GM04503 (cell line): ENCODE results near the gene RAB40C.

Experiments
- DNase-seq: peaks from one replicate; pipeline ENCODE4 v3.0.0-alpha.2; 2012; ENCODE audit warnings: low read depth

Gene RAB40C

GRCh38 chr16:668519-669171 lies 78.8 kb downstream of the RAB40C start:
- no peak for DNase-seq

DNA sequence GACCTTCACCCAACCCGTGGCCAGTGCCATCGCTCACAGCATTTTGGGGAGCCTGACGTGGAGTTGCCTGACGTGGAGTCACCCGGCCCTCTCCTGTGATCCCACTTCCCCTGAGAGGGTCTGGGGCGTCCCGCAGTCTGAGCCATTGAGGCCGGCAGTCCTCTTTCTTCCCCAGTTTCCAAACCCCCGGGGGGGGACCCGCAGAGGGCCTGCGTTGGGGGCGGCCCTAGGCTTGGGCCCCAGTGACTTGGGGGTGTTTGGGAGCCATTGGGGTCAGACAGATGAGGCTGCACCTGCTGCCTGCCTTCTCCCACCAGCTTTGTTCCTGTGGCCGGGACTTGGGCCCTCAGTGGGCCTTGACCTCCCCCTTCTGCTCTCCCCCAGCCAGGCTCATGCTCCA lies 79.8 kb downstream of the RAB40C start:
- no peak for DNase-seq

GRCh38 chr16:670485-671352 lies 80.9 kb downstream of the RAB40C start:
- DNase-seq, result no peak

GRCh38 chr16:671353-672131 lies 81.7 kb downstream of the RAB40C start:
- DNase-seq, result no peak

DNA sequence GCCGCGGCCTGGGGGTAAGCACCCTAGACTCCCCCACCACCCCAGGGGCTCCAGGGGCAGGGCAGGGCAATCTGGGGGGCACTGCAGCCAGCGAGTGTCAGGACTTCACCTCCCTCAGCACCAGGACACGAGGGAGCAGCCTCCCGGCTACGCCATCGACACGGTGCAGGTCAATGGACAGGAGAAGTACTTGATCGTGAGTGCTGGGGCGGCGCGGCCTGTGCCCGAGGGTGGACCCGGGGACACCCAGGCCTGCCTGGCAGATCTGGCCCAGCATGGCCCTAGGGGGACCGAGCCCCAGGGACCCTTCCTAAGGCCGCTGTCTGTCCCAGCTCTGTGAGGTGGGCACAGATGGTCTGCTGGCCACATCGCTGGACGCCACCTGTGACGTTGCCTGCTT lies 82.5 kb downstream of the RAB40C start:
- DNase-seq, result no peak

DNA sequence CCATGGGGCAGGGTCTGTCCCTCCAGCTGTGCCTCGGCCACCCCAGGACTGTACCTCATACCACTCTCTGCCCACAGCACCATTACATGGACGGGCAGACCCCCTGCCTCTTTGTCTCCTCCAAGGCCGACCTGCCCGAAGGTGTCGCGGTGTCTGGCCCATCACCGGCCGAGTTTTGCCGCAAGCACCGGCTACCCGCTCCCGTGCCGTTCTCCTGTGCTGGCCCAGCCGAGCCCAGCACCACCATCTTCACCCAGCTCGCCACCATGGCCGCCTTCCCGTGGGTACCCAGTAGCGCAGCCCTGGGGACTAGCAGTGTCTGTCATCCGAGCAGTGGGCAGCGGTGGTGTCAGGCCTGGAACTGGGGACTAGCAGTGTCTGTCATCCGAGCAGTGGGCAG lies 83.0 kb downstream of the RAB40C start:
- no peak for DNase-seq

DNA sequence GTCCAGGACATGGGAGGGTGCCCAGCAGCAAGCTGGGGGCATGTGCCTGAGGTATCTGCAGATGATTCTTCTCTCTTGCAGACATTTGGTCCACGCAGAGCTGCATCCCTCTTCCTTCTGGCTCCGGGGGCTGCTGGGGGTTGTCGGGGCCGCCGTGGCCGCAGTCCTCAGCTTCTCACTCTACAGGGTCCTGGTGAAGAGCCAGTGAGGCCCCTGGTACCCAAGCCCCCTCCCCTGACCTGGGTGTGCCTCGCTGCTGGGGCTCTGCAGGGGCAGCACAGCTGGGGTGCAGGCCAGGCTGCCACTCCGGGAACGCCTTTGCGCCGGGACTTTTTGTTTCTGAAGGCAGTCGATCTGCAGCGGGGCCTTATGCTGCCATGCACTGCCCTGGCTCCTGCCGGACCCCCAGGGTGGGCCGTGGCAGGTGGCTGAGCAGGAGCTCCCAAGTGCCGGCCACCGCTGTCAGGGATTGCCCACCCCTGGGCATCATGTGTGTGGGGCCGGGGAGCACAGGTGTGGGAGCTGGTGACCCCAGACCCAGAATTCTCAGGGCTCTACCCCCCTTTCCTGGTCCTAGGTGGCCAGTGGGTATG lies 83.6 kb downstream of the RAB40C start:
- no peak for DNase-seq

GRCh38 chr16:674214-674881 lies 84.5 kb downstream of the RAB40C start:
- DNase-seq, result no peak

GRCh38 chr16:674968-675883 lies 85.4 kb downstream of the RAB40C start, which contains the start of gene RHBDL1:
TSS of gene RHBDL1 (plus strand) at chr16:675671. CDS start at chr16:675791, 120 bp downstream.
- DNase-seq, result no peak

- no peak for DNase-seq
Observed at GRCh38 chr16:675884-676564, 86.2 kb downstream of the RAB40C start.

- DNase-seq, result no peak
Observed at GRCh38 chr16:676565-676902, 86.7 kb downstream of the RAB40C start.

DNA sequence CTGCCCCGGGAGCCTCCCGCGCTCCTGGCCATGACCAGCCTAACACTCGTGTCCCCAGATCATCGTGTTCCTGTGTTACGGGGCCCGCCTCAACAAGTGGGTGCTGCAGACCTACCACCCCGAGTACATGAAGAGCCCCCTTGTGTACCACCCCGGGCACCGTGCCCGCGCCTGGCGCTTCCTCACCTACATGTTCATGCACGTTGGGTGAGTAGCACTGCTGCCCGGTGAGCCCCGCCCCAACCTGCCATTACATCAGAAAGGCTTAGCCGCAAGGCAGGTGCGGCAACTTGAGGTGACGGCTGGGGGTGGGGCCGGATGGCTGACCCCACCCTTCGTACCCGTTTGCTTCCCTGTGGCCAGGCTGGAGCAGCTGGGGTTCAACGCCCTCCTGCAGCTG lies 87.0 kb downstream of the RAB40C start:
- no peak for DNase-seq

DNA sequence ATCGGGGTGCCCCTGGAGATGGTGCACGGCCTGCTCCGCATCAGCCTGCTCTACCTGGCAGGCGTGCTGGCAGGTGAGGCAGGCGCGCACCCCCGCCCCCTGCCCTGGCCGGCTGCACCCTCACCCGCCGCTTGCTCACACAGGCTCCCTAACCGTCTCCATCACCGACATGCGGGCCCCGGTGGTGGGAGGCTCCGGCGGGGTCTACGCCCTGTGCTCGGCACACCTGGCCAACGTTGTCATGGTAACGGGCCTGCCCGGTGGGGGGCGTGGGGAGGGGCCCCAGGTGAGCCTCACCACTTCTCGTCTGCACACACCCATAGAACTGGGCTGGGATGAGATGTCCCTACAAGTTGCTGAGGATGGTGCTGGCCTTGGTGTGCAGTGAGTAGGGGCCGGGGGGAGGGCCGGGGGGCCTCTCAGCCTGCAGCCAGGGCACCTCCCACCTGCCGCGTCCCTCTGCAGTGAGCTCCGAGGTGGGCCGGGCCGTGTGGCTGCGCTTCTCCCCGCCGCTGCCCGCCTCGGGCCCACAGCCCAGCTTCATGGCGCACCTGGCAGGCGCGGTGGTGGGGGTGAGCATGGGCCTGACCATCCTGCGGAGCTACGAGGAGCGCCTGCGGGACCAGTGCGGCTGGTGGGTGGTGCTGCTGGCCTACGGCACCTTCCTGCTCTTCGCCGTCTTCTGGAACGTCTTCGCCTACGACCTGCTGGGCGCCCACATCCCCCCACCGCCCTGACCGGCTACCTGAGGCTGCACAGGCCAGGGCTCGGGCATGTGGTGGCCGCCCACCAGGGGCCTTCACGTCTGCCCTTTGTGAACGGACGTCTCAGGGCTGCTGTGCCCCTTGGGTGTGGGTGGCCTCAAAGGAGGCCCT lies 87.7 kb downstream of the RAB40C start:
- DNase-seq, result no peak

GRCh38 chr16:678209-678857 lies 88.5 kb downstream of the RAB40C start:
- DNase-seq, result no peak
